Muscle of back (tissue), 11 donors: Measurements from ENCODE around the gene C1orf210. TPM values are rescaled to one million over a fixed set of nuclear protein-coding genes. Genes with fewer than 3 reads are reported as not detected.
A peak's percentile ranks its signal among the peaks of the same experiment; 100 is the strongest.

Experiments
- DNase-seq, 3 donors: peaks; one replicate each; pipeline versions ENCODE4 v3.0.0 to v3.0.0-alpha.2; 2013
- polyA plus RNA-seq, 10 donors: library from polyadenylated mRNA; unstranded; fragments of 120-200 nt; gene quantifications; one replicate each; pipeline ENCODE4 v1.2.1, GENCODE V29; 2013; ENCODE audit not compliant: insufficient read length in 10 of 10

C1orf210 gene
- polyA plus RNA-seq, 10 donors, result 0.13 to 0.49 (median 0.37) TPM; not detected in 7

GRCh38 chr1:43250351-43250761 lies 35.0 kb downstream of the C1orf210 start:
- no peak for DNase-seq

- DNase-seq, result no peak
Measured at GRCh38 chr1:43247256-43247921, 38.0 kb downstream of the C1orf210 start.

GRCh38 chr1:43246466-43247213 lies 38.7 kb downstream of the C1orf210 start:
- no peak for DNase-seq

- no peak for DNase-seq
Measured at GRCh38 chr1:43243299-43243698, 42.1 kb downstream of the C1orf210 start.

GRCh38 chr1:43241413-43241836 lies 44.0 kb downstream of the C1orf210 start:
- DNase-seq, result no peak

GRCh38 chr1:43239484-43239883 lies 45.9 kb downstream of the C1orf210 start:
- no peak for DNase-seq

GRCh38 chr1:43238991-43239469 lies 46.4 kb downstream of the C1orf210 start:
- DNase-seq, result no peak

- DNase-seq, result peak in 2 of 3 donors; percentile 44 to 49
Measured at GRCh38 chr1:43238085-43238484, 47.3 kb downstream of the C1orf210 start.

GRCh38 chr1:43237121-43237520 lies 48.3 kb downstream of the C1orf210 start:
- DNase-seq, result no peak

GRCh38 chr1:43235451-43236121 lies 49.8 kb downstream of the C1orf210 start:
- DNase-seq, result no peak

- no peak for DNase-seq
Measured at GRCh38 chr1:43235040-43235439, 50.3 kb downstream of the C1orf210 start.

GRCh38 chr1:43234267-43234666 lies 51.1 kb downstream of the C1orf210 start:
- no peak for DNase-seq

GRCh38 chr1:43233631-43234030 lies 51.8 kb downstream of the C1orf210 start:
- DNase-seq, result no peak

GRCh38 chr1:43232482-43232881 lies 52.9 kb downstream of the C1orf210 start:
- no peak for DNase-seq

GRCh38 chr1:43232074-43232473 lies 53.3 kb downstream of the C1orf210 start:
- peak in 1 of 3 donors; percentile 18 for DNase-seq

Other genes with a start within 250 kb of the C1orf210 start
- gene EBNA1BP2, start 113.3 kb downstream of the C1orf210 start, polyA plus RNA-seq, result 10 to 100 TPM; 29.9 to 47.7 (median 34.7) TPM
- under 1 TPM; 0.11 to 0.88 (median 0.21) TPM for gene CFAP57, start 113.3 kb downstream of the C1orf210 start, polyA plus RNA-seq
- gene TMEM125, start 15.6 kb downstream of the C1orf210 start, polyA plus RNA-seq, result 1 to 10 TPM in 1 of 10 donors, under 1 TPM in 1, not detected in 8; 0.41 to 1.5 TPM
- gene TIE1, start 15.4 kb upstream of the C1orf210 start, polyA plus RNA-seq, result 10 to 100 TPM; 29.3 to 58.5 (median 42.2) TPM
- gene MPL, start 52.2 kb upstream of the C1orf210 start, polyA plus RNA-seq, result under 1 TPM in 7 of 10 donors, not detected in 3; 0.07 to 0.36 (median 0.13) TPM
- 10 to 100 TPM; 11.7 to 33.1 (median 19.3) TPM for gene CDC20, start 73.4 kb upstream of the C1orf210 start, polyA plus RNA-seq
- gene ELOVL1, start 82.4 kb upstream of the C1orf210 start, polyA plus RNA-seq, result 10 to 100 TPM; 30.6 to 50.2 (median 36.4) TPM
- 10 to 100 TPM; 23.3 to 31.8 (median 28.5) TPM for gene MED8, start 104.2 kb upstream of the C1orf210 start, polyA plus RNA-seq
- 10 to 100 TPM; 10.1 to 22.0 (median 13.6) TPM for gene SZT2, start 104.3 kb upstream of the C1orf210 start, polyA plus RNA-seq
- 10 to 100 TPM; 14.1 to 25.4 (median 18.8) TPM for gene HYI, start 168.3 kb upstream of the C1orf210 start, polyA plus RNA-seq
- 10 to 100 TPM; 12.9 to 55.3 (median 17.0) TPM for gene PTPRF, start 245.3 kb upstream of the C1orf210 start, polyA plus RNA-seq